ENCODE results near the gene TMIGD1.

DNA sequence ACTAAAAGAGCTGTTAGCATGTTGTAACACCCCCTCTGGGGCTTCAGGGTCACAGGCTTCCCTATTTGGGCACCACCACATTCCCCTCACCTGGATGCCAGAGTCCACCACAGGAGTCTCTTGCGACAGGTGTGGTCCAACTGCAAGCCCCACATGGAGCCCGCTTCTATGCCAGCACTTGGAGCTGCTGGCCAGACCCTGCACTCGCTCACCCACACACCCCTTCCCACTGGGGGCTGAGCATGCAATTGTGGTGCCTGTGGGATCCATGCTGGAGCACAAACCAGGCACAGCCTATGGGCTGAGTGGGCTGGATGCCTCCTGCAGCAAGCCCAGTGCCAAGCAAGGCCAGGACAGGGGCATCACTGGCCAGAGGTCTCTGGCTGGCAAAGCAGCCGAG, 36.1 kb downstream of the TMIGD1 start:
- TF ChIP-seq EZH2phosphoT487 (IDR thresholded peaks at IDR 0.05; ENCODE audit: borderline replicate concordance, low read length), result no peak
- TF ChIP-seq, protein P1, sequence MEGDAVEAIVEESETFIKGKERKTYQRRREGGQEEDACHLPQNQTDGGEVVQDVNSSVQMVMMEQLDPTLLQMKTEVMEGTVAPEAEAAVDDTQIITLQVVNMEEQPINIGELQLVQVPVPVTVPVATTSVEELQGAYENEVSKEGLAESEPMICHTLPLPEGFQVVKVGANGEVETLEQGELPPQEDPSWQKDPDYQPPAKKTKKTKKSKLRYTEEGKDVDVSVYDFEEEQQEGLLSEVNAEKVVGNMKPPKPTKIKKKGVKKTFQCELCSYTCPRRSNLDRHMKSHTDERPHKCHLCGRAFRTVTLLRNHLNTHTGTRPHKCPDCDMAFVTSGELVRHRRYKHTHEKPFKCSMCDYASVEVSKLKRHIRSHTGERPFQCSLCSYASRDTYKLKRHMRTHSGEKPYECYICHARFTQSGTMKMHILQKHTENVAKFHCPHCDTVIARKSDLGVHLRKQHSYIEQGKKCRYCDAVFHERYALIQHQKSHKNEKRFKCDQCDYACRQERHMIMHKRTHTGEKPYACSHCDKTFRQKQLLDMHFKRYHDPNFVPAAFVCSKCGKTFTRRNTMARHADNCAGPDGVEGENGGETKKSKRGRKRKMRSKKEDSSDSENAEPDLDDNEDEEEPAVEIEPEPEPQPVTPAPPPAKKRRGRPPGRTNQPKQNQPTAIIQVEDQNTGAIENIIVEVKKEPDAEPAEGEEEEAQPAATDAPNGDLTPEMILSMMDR (IDR thresholded peaks at IDR 0.05; ENCODE audit: low read depth, low read length, poor library complexity, severe bottlenecking), result no peak
